Liver (tissue), 9 donors: Measurements from ENCODE around the gene RASA3. TPM values are rescaled to one million over a fixed set of nuclear protein-coding genes. Genes with fewer than 3 reads are reported as not detected.

ENCODE experiments used
- DNase-seq: peaks from one replicate; pipeline ENCODE4 v3.0.0-alpha.2; 2017; ENCODE audit warnings: low spot score
- H3K27ac ChIP-seq, 2 donors: one replicate each; pipeline ENCODE4 v1.7.0; 2013; ENCODE audit warnings: inconsistent platforms in 2 of 2, low read length in 2 of 2, control low read depth in 1 of 2, low read depth in 1 of 2, mild to moderate bottlenecking in 1 of 2
- H3K27me3 ChIP-seq, 4 donors: one replicate each; pipeline versions ENCODE4 v1.6.1 to v1.7.0; 2013; ENCODE audit warnings: low read length in 3 of 4, inconsistent platforms in 1 of 4, mild to moderate bottlenecking in 1 of 4, moderate library complexity in 1 of 4; ENCODE audit not compliant: control insufficient read depth in 4 of 4, insufficient read depth in 4 of 4
- H3K36me3 ChIP-seq, 4 donors: one replicate each; pipeline versions ENCODE4 v1.6.1 to v1.7.0; 2013; ENCODE audit warnings: low read length in 3 of 4, mild to moderate bottlenecking in 3 of 4, low read depth in 1 of 4, moderate library complexity in 1 of 4; ENCODE audit not compliant: control insufficient read depth in 4 of 4, insufficient read depth in 3 of 4
- H3K4me1 ChIP-seq, 4 donors: one replicate each; pipeline versions ENCODE4 v1.6.1 to v1.7.0; 2013; ENCODE audit warnings: low read length in 3 of 4, mild to moderate bottlenecking in 3 of 4, moderate library complexity in 1 of 4; ENCODE audit not compliant: control insufficient read depth in 4 of 4, insufficient read depth in 4 of 4
- H3K4me3 ChIP-seq, 3 donors: one replicate each; pipeline versions ENCODE4 v1.6.1 to v1.7.0; 2013; ENCODE audit warnings: low read length in 3 of 3, control low read depth in 1 of 3, low read depth in 1 of 3, mild to moderate bottlenecking in 1 of 3
- H3K9ac ChIP-seq, 2 donors: one replicate each; pipeline ENCODE4 v1.7.0; 2013; ENCODE audit warnings: low read length in 2 of 2, mild to moderate bottlenecking in 2 of 2, moderate library complexity in 2 of 2, control low read depth in 1 of 2, low read depth in 1 of 2
- H3K9me3 ChIP-seq, 4 donors: one replicate each; pipeline versions ENCODE4 v1.6.1 to v1.7.0; 2013; ENCODE audit warnings: low read length in 3 of 4; ENCODE audit not compliant: control insufficient read depth in 4 of 4
- EGR1 ChIP-seq, 2 donors: IDR thresholded peaks; 2 replicates each; pipeline ENCODE4 v1.6.1; 2016 to 2018; ENCODE audit warnings: antibody characterized with exemption in 2 of 2, low read depth in 2 of 2
- FOXA2 ChIP-seq: IDR thresholded peaks from 2 replicates; pipeline ENCODE4 v1.6.1; 2016; ENCODE audit warnings: antibody characterized with exemption
- HNF4A ChIP-seq, 2 donors: conservative IDR thresholded peaks; 2 replicates each; pipeline ENCODE4 v1.6.1; 2016; ENCODE audit warnings: antibody characterized with exemption in 2 of 2, mild to moderate bottlenecking in 2 of 2
- JUND ChIP-seq, 2 donors: IDR thresholded peaks; 2 replicates each; pipeline ENCODE4 v1.6.1; 2016; ENCODE audit warnings: antibody characterized with exemption in 2 of 2
- NR2F2 ChIP-seq: IDR thresholded peaks from 2 replicates; pipeline ENCODE4 v1.6.1; 2016; ENCODE audit warnings: antibody characterized with exemption
- RAD21 ChIP-seq, 2 donors: IDR thresholded peaks; 2 replicates each; pipeline ENCODE4 v1.6.1; 2016; ENCODE audit warnings: antibody characterized with exemption in 2 of 2, mild to moderate bottlenecking in 2 of 2
- RXRA ChIP-seq, 2 donors: IDR thresholded peaks; 2 replicates each; pipeline ENCODE4 v1.6.1; 2017 to 2018; ENCODE audit warnings: antibody characterized with exemption in 2 of 2, mild to moderate bottlenecking in 1 of 2
- SP1 ChIP-seq: IDR thresholded peaks from 2 replicates; pipeline ENCODE4 v1.6.1; 2018; ENCODE audit warnings: antibody characterized with exemption, mild to moderate bottlenecking
- TAF1 ChIP-seq: conservative IDR thresholded peaks from 2 replicates; pipeline ENCODE4 v1.6.1; 2016; ENCODE audit warnings: antibody characterized with exemption, mild to moderate bottlenecking
- YY1 ChIP-seq: IDR thresholded peaks from 2 replicates; pipeline ENCODE4 v1.6.1; 2016; ENCODE audit warnings: antibody characterized with exemption, mild to moderate bottlenecking
- WGBS: extraction: QIAGEN DNeasy Blood & Tissue Kit; methylation state at CpG from one replicate; pipeline ENCODE4 v1.1.7; 2013; 5-methylcytosine and 5-hydroxymethylcytosine counted together
- polyA plus RNA-seq, 2 donors: library from polyadenylated mRNA; stranded (reverse) in 1 of 2; unstranded in 1 of 2; fragments of 200-250 nt in 1 of 2; fragments of >200 nt in 1 of 2; fragmentation: Nextera tagmentation in 1 of 2; extraction: Ambion mirVana in 1 of 2; gene quantifications; one replicate each; pipeline versions ENCODE4 v1.2.1 to v1.2.3, GENCODE V29; 2013 to 2015
- total RNA-seq, 2 donors: library from RNA; depleted of rRNA; stranded (reverse); fragments of >200 nt; gene quantifications; one replicate each; pipeline ENCODE4 v1.2.3, GENCODE V29; 2014
- TF ChIP-seq, protein P1 (sequence below): IDR thresholded peaks from 2 replicates; pipeline ENCODE4 v1.6.1; 2016; ENCODE audit warnings: antibody characterized with exemption
- TF ChIP-seq, protein P2 (sequence below): fragments of 150-350 bp; IDR thresholded peaks from 2 replicates; pipeline ENCODE4 v1.5.1; 2017; ENCODE audit warnings: improper control_type of control experiment, low read depth, low read length; ENCODE audit not compliant: missing input control
- TF ChIP-seq, protein P3 (sequence below): IDR thresholded peaks from 2 replicates; pipeline ENCODE4 v1.6.1; 2016; ENCODE audit warnings: antibody characterized with exemption
- TF ChIP-seq, protein P4 (sequence below): IDR thresholded peaks from 2 replicates; pipeline ENCODE4 v1.6.1; 2016; ENCODE audit warnings: antibody characterized with exemption
- donor health status: healthy.
- donor health status: healthy.
- donor health status: healthy.
- donor health status: healthy.
- donor health status: healthy.

RASA3 gene
- total and polyA plus RNA-seq, 4 donors: 0.64 to 5.9 (median 3.8) TPM

DNA sequence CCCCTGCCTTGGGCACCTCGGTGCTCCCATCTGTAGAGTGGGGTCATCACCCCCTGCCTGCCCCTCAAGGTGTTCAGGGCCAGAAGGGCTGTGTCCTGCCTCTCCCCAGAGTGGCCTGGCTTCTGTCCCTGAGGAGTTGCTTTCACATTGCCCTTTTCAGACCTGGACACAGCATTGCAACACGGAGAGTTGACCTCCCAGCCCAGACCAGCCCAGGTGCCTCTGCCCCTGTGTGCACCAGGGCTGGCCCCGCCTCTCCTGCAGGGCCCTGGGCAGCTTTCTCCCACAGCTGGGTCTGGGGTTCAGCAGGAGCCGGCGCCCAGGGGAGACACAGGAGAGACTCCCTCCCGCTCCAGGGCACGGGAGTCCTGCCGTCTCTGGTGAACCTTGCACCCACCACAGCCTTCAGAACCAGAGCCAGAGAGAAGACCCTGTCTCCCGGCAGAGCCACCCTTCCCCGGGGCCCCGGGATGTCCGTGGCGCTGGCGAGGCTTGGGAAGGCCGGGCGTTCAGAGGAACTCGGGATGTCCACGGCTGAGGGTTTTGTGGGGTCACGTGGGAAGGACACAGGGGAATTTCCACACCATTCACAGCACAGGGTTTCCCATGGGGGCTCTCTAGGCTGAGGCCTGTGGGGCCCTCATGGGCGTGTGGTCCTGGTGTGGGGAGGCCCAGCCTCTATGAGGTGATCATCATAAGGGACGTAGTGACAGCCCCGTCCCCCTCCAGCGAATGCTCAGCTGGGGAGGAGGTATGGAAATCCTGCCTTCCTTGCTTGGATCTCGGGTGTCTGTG, 181.8 kb downstream of the RASA3 start:
- Histone ChIP-seq H3K4me3 (no peak overlapping the region), H3K36me3 (no peaks in the 10 kb centered on the region), H3K27ac (no peak overlapping the region), H3K27me3 (no peaks in the 10 kb centered on the region), H3K4me1 (peaks cover 1 to 10% (median 5%) of the 10 kb centered on the region in 4 donors), H3K9me3 (no peaks in the 10 kb centered on the region), H3K9ac (no peak overlapping the region)
- 51% methylated on average over 24 of the region's 24 CpGs for WGBS
- no peak for DNase-seq
- TF ChIP-seq RAD21 (IDR thresholded peaks at IDR 0.05) (no peak), SP1 (no peak), FOXA2 (no peak), EGR1 (IDR thresholded peaks at IDR 0.05; ENCODE audit: low read depth in 2 of 2) (no peak), NR2F2 (no peak), TAF1 (no peak), JUND (IDR thresholded peaks at IDR 0.05) (no peak), RXRA (IDR thresholded peaks at IDR 0.05) (peak in 1 of 2 donors; percentile 74), YY1 (no peak), HNF4A (conservative IDR thresholded peaks at IDR 0.05) (peak in 1 of 2 donors; percentile 70)
- TF ChIP-seq, protein P1, sequence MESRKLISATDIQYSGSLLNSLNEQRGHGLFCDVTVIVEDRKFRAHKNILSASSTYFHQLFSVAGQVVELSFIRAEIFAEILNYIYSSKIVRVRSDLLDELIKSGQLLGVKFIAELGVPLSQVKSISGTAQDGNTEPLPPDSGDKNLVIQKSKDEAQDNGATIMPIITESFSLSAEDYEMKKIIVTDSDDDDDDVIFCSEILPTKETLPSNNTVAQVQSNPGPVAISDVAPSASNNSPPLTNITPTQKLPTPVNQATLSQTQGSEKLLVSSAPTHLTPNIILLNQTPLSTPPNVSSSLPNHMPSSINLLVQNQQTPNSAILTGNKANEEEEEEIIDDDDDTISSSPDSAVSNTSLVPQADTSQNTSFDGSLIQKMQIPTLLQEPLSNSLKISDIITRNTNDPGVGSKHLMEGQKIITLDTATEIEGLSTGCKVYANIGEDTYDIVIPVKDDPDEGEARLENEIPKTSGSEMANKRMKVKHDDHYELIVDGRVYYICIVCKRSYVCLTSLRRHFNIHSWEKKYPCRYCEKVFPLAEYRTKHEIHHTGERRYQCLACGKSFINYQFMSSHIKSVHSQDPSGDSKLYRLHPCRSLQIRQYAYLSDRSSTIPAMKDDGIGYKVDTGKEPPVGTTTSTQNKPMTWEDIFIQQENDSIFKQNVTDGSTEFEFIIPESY: no peak
- TF ChIP-seq, protein P2, sequence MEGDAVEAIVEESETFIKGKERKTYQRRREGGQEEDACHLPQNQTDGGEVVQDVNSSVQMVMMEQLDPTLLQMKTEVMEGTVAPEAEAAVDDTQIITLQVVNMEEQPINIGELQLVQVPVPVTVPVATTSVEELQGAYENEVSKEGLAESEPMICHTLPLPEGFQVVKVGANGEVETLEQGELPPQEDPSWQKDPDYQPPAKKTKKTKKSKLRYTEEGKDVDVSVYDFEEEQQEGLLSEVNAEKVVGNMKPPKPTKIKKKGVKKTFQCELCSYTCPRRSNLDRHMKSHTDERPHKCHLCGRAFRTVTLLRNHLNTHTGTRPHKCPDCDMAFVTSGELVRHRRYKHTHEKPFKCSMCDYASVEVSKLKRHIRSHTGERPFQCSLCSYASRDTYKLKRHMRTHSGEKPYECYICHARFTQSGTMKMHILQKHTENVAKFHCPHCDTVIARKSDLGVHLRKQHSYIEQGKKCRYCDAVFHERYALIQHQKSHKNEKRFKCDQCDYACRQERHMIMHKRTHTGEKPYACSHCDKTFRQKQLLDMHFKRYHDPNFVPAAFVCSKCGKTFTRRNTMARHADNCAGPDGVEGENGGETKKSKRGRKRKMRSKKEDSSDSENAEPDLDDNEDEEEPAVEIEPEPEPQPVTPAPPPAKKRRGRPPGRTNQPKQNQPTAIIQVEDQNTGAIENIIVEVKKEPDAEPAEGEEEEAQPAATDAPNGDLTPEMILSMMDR: no peak
- TF ChIP-seq, protein P3, sequence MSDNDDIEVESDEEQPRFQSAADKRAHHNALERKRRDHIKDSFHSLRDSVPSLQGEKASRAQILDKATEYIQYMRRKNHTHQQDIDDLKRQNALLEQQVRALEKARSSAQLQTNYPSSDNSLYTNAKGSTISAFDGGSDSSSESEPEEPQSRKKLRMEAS: no peak

DNA sequence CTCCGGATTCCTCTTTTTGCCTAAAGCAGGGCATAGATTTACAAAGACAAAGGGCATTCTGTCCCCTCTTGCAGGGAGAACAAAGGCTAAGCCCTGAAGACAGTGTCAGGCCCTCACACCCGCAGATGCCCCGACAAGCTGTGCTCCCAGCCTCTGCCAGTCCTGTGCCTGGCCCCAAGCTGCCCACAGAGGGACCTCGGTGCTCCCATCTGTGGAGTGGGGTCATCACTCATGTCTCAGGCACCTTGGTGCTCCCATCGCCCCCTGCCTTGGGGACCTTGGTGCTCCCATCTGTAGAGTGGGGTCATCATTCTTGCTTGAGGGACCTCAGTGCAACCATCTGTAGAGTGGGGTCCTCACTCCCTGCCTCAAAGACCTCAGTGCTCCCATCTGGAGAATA, 182.9 kb downstream of the RASA3 start:
- H3K4me1 ChIP-seq: peaks cover 1 to 10% (median 5%) of the 10 kb centered on the region in 4 donors
- DNase-seq: no peak
- TF ChIP-seq SP1: no peak
- no peak for TF ChIP-seq NR2F2
- TF ChIP-seq, protein P4, sequence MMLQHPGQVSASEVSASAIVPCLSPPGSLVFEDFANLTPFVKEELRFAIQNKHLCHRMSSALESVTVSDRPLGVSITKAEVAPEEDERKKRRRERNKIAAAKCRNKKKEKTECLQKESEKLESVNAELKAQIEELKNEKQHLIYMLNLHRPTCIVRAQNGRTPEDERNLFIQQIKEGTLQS: no peak

More for the DNA sequence above, 182.9 kb downstream of the RASA3 start:
- Histone ChIP-seq H3K27me3 (no peaks in the 10 kb centered on the region), H3K9ac (no peak overlapping the region), H3K36me3 (no peaks in the 10 kb centered on the region), H3K9me3 (no peaks in the 10 kb centered on the region), H3K4me3 (no peak overlapping the region), H3K27ac (no peak overlapping the region)
- 94% methylated on average over 5 of the region's 5 CpGs for WGBS
